DND-41 (cell line): ENCODE measurements around the gene HGFAC.

Source experiments
- ATAC-seq: fragments of 200-7000 bp; cut with Tn5 transposase; 3 replicates; pipeline ENCODE4 v1.9.1; 2021; ENCODE audit warnings: low read depth; ENCODE audit not compliant: insufficient read depth
- DNase-seq: peaks from one replicate; pipeline ENCODE4 v3.0.0-alpha.2; 2020
- H2AFZ ChIP-seq: 2 replicates; pipeline ENCODE4 v1.6.0; 2012; ENCODE audit warnings: low read depth, low read length
- H3K27ac ChIP-seq: 2 replicates; pipeline ENCODE4 v1.5.1; 2012; ENCODE audit warnings: low read length, inconsistent platforms
- H3K27me3 ChIP-seq: fragments of 200-600 bp; sonication (generic); 2 replicates; pipeline ENCODE4 v1.6.0; 2012; ENCODE audit warnings: low read length, mild to moderate bottlenecking, inconsistent platforms; ENCODE audit not compliant: insufficient read depth, poor library complexity
- H3K36me3 ChIP-seq: 2 replicates; pipeline ENCODE4 v1.5.1; 2012; ENCODE audit warnings: low read length, inconsistent platforms; ENCODE audit not compliant: insufficient read depth
- H3K4me1 ChIP-seq: 2 replicates; pipeline ENCODE4 v1.5.1; 2012; ENCODE audit warnings: mild to moderate bottlenecking, low read length; ENCODE audit not compliant: insufficient read depth
- H3K4me2 ChIP-seq: 2 replicates; pipeline ENCODE4 v1.6.0; 2012; ENCODE audit warnings: mild to moderate bottlenecking, moderate library complexity, low read length, inconsistent platforms; ENCODE audit not compliant: insufficient read depth
- H3K4me3 ChIP-seq, 2 experiments: fragments of 200-600 bp in 1 of 2; shearing (Covaris generic) in 1 of 2; 2 replicates each; pipeline ENCODE4 v1.5.1; 2012 to 2016; ENCODE audit warnings: inconsistent platforms in 2 of 2, low read length in 2 of 2, mild to moderate bottlenecking in 2 of 2, low read depth in 1 of 2, moderate library complexity in 1 of 2
- H3K79me2 ChIP-seq: 2 replicates; pipeline ENCODE4 v1.6.0; 2012; ENCODE audit warnings: low read length, inconsistent platforms; ENCODE audit not compliant: insufficient read depth
- H3K9ac ChIP-seq: 2 replicates; pipeline ENCODE4 v1.6.0; 2012; ENCODE audit warnings: low read depth, mild to moderate bottlenecking, inconsistent platforms, low read length, moderate library complexity
- H3K9me3 ChIP-seq: 2 replicates; pipeline ENCODE4 v1.5.1; 2012; ENCODE audit warnings: low read length, moderate library complexity, mild to moderate bottlenecking, inconsistent platforms; ENCODE audit not compliant: insufficient read depth, severe bottlenecking
- H4K20me1 ChIP-seq: 2 replicates; pipeline ENCODE4 v1.6.0; 2012; ENCODE audit warnings: low read length; ENCODE audit not compliant: insufficient read depth
- CTCF ChIP-seq: IDR thresholded peaks from 2 replicates; pipeline ENCODE4 v1.5.1; 2012; ENCODE audit warnings: borderline replicate concordance, low read length, moderate library complexity, mild to moderate bottlenecking; ENCODE audit not compliant: poor library complexity, severe bottlenecking; ENCODE audit errors: extremely low read depth
- EZH2 ChIP-seq: IDR thresholded peaks from 3 replicates; pipeline ENCODE4 v1.6.1; 2012; ENCODE audit warnings: borderline replicate concordance, low read depth, mild to moderate bottlenecking, moderate library complexity, low read length, inconsistent platforms; ENCODE audit not compliant: severe bottlenecking

HGFAC gene

GRCh38 chr4:3414421-3415279 is 27.1 kb upstream of the HGFAC start:
- DNase-seq (no peak), ATAC-seq (no peak)
- H3K9ac ChIP-seq, result no peak overlapping the region
- no peak overlapping the region for H2AFZ ChIP-seq
- H4K20me1 ChIP-seq, result peaks cover 20% of the 10 kb centered on the region
- no peak overlapping the region for H3K27ac ChIP-seq
- H3K4me1 ChIP-seq, result no peaks in the 10 kb centered on the region
- H3K36me3 ChIP-seq, result no peaks in the 10 kb centered on the region; the same call in 1 of the 2 replicates
- H3K4me3 ChIP-seq, result no peak overlapping the region
- H3K9me3 ChIP-seq, result no peaks in the 10 kb centered on the region
- no peak overlapping the region for H3K4me2 ChIP-seq
- no peaks in the 10 kb centered on the region for H3K27me3 ChIP-seq
- no peaks in the 10 kb centered on the region for H3K79me2 ChIP-seq
- TF ChIP-seq CTCF, result no peak
- no peak for TF ChIP-seq EZH2

GRCh38 chr4:3415471-3416141 is 26.2 kb upstream of the HGFAC start:
- no peak overlapping the region for H2AFZ ChIP-seq
- DNase-seq, result no peak
- no peak overlapping the region for H3K27ac ChIP-seq
- ATAC-seq, result no peak
- H3K9me3 ChIP-seq, result no peaks in the 10 kb centered on the region
- H3K9ac ChIP-seq, result no peak overlapping the region
- H3K4me1 ChIP-seq, result no peaks in the 10 kb centered on the region
- H3K4me2 ChIP-seq, result no peak overlapping the region
- H3K79me2 ChIP-seq, result no peaks in the 10 kb centered on the region
- no peaks in the 10 kb centered on the region for H3K27me3 ChIP-seq
- no peak for TF ChIP-seq EZH2
- TF ChIP-seq CTCF, result no peak
- H4K20me1 ChIP-seq, result peaks cover 18% of the 10 kb centered on the region
- H3K36me3 ChIP-seq, result no peaks in the 10 kb centered on the region; the same call in 1 of the 2 replicates
- no peak overlapping the region for H3K4me3 ChIP-seq

DNA sequence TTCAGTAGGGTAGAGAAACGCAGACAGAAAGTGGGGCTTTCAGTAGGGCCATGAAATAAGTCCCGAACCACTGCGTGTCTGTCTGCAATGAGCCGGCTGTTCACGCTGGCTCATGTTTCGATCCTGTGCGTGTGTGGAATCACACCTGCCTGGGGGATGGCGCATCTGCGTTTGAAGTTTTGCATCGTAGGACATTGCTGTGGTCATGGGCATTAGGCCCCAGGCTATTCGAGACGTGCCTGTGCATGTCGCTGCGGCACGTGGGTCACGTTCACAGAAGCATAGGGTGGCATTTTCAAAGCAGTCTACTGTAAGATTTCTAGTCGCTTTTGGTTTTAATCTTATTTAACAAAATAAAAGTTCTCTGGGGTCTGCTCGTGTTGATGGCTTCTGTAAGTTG is 25.5 kb upstream of the HGFAC start:
- H4K20me1 ChIP-seq, result 0 out of 2 replicates have a peak, but pooled peaks cover 12% of the 10 kb centered on the region
- H3K27ac ChIP-seq, result no peak overlapping the region
- H3K36me3 ChIP-seq, result no peaks in the 10 kb centered on the region; the same call in 1 of the 2 replicates
- H3K27me3 ChIP-seq, result no peaks in the 10 kb centered on the region
- no peak overlapping the region for H3K4me3 ChIP-seq
- no peak overlapping the region for H3K4me2 ChIP-seq
- H2AFZ ChIP-seq, result no peak overlapping the region
- H3K9ac ChIP-seq, result no peak overlapping the region
- no peak for TF ChIP-seq EZH2
- no peak for TF ChIP-seq CTCF
- DNase-seq (no peak), ATAC-seq (no peak)
- no peaks in the 10 kb centered on the region for H3K79me2 ChIP-seq
- no peaks in the 10 kb centered on the region for H3K9me3 ChIP-seq
- H3K4me1 ChIP-seq, result no peaks in the 10 kb centered on the region
